DND-41 (cell line): Measurements from ENCODE around the gene SMARCA2.

Experiments used
- CTCF ChIP-seq: IDR thresholded peaks from 2 replicates; pipeline ENCODE4 v1.5.1; 2012; ENCODE audit warnings: borderline replicate concordance, low read length, moderate library complexity, mild to moderate bottlenecking; ENCODE audit not compliant: poor library complexity, severe bottlenecking; ENCODE audit errors: extremely low read depth
- EZH2 ChIP-seq: IDR thresholded peaks from 3 replicates; pipeline ENCODE4 v1.6.1; 2012; ENCODE audit warnings: borderline replicate concordance, low read depth, mild to moderate bottlenecking, moderate library complexity, low read length, inconsistent platforms; ENCODE audit not compliant: severe bottlenecking

- TF ChIP-seq EZH2 (no peak), CTCF (no peak)
These were observed 144.6 kb downstream of the SMARCA2 start for GRCh38 chr9:2159521-2160454.
